Left kidney (tissue), 2 donors: ENCODE measurements around the gene CRYBB3. TPM values are rescaled to one million over a fixed set of nuclear protein-coding genes. Genes with fewer than 3 reads are reported as not detected.
"Not testable (repeated sequence)": the region's sequence is repeated elsewhere in the genome, so short reads cannot be mapped to it uniquely, and the experiment has no call there.

ENCODE experiments used
- DNase-seq: peaks from one replicate; pipeline ENCODE4 v3.0.0-alpha.2; 2013
- polyA plus RNA-seq: library from polyadenylated mRNA; unstranded; fragments of 120-200 nt; gene quantifications from one replicate; pipeline ENCODE4 v1.2.1, GENCODE V29; 2013; ENCODE audit not compliant: insufficient read length

CRYBB3 gene
- polyA plus RNA-seq, 1 donor: 0.27 TPM

- DNase-seq: no peak
Observed at GRCh38 chr22:25174888-25175411, 24.7 kb upstream of the CRYBB3 start.

- DNase-seq: no peak
Observed at GRCh38 chr22:25176175-25176574, 23.5 kb upstream of the CRYBB3 start.

- DNase-seq: no peak
Observed at GRCh38 chr22:25176799-25177198, 22.9 kb upstream of the CRYBB3 start.

GRCh38 chr22:25177226-25177625, 22.4 kb upstream of the CRYBB3 start:
- DNase-seq: no peak

GRCh38 chr22:25177895-25178294, 21.8 kb upstream of the CRYBB3 start:
- no peak for DNase-seq

- DNase-seq: not testable (repeated sequence)
Observed at GRCh38 chr22:25178348-25178747, 21.3 kb upstream of the CRYBB3 start.

GRCh38 chr22:25178869-25179631, 20.6 kb upstream of the CRYBB3 start:
- not testable (repeated sequence) for DNase-seq

GRCh38 chr22:25182131-25183110, 17.2 kb upstream of the CRYBB3 start:
- no peak for DNase-seq

- no peak for DNase-seq
Observed at GRCh38 chr22:25183949-25184619, 15.6 kb upstream of the CRYBB3 start.

GRCh38 chr22:25186140-25186539, 13.5 kb upstream of the CRYBB3 start:
- no peak for DNase-seq

- no peak for DNase-seq
Observed at GRCh38 chr22:25187469-25187868, 12.2 kb upstream of the CRYBB3 start.

- DNase-seq: no peak
Observed at GRCh38 chr22:25192406-25192805, 7.3 kb upstream of the CRYBB3 start.

- DNase-seq: no peak
Observed at GRCh38 chr22:25193130-25193529, 6.5 kb upstream of the CRYBB3 start.

- DNase-seq: peak; percentile 45
Observed at GRCh38 chr22:25193548-25193947, 6.1 kb upstream of the CRYBB3 start.

- DNase-seq: no peak
Observed at GRCh38 chr22:25196326-25196725, 3.3 kb upstream of the CRYBB3 start.

GRCh38 chr22:25197340-25197739, 2.3 kb upstream of the CRYBB3 start:
- no peak for DNase-seq

GRCh38 chr22:25200967-25201366, 1.3 kb downstream of the CRYBB3 start:
- no peak for DNase-seq

GRCh38 chr22:25201557-25202273, 2.1 kb downstream of the CRYBB3 start:
- DNase-seq: no peak

GRCh38 chr22:25202290-25202921, 2.7 kb downstream of the CRYBB3 start:
- DNase-seq: peak; percentile 64

GRCh38 chr22:25203082-25203481, 3.4 kb downstream of the CRYBB3 start:
- DNase-seq: no peak

GRCh38 chr22:25204547-25204946, 4.9 kb downstream of the CRYBB3 start:
- not testable (repeated sequence) for DNase-seq
